Left lung (tissue), 10 donors: ENCODE measurements around the gene RNLS. TPM values are rescaled to one million over a fixed set of nuclear protein-coding genes. Genes with fewer than 3 reads are reported as not detected.

Experiments used
- ATAC-seq: fragments of 200-7000 bp; cut with Tn5 transposase; one replicate; pipeline ENCODE4 v1.9.1; 2020; ENCODE audit warnings: moderate library complexity
- DNase-seq, 4 donors: peaks; one replicate each; pipeline ENCODE4 v3.0.0-alpha.2; 2013 to 2020
- H3K27ac ChIP-seq, 2 donors: fragments of 200-600 bp; sonication (generic) in 1 of 2; one replicate each; pipeline versions ENCODE4 v1.5.0 to v1.8.0; 2020 to 2021
- H3K27me3 ChIP-seq, 2 donors: fragments of 200-600 bp; sonication (generic) in 1 of 2; one replicate each; pipeline versions ENCODE4 v1.5.0 to v1.8.0; 2020 to 2021
- H3K36me3 ChIP-seq, 2 donors: fragments of 200-600 bp; sonication (generic) in 1 of 2; one replicate each; pipeline versions ENCODE4 v1.5.0 to v1.8.0; 2020 to 2021
- H3K4me1 ChIP-seq, 2 donors: fragments of 200-600 bp; one replicate each; pipeline ENCODE4 v1.8.0; 2021
- H3K4me3 ChIP-seq, 2 donors: fragments of 200-600 bp; sonication (generic) in 1 of 2; one replicate each; pipeline versions ENCODE4 v1.5.0 to v1.8.0; 2020 to 2021; ENCODE audit warnings: mild to moderate bottlenecking in 1 of 2
- H3K9me3 ChIP-seq, 2 donors: fragments of 200-600 bp; sonication (generic) in 1 of 2; one replicate each; pipeline versions ENCODE4 v1.5.0 to v1.8.0; 2020 to 2021
- intact Hi-C, 2 donors: fragments of 100-400 bp; cut with DNase I; formaldehyde crosslinking; loops; one replicate each; pipeline versions ENCODE4 v1.11.2 to v1.14.2; 2022
- polyA plus RNA-seq, 6 donors: library from polyadenylated mRNA; unstranded; fragments of 120-200 nt; gene quantifications; one replicate each; pipeline ENCODE4 v1.2.1, GENCODE V29; 2013; ENCODE audit not compliant: insufficient read length in 6 of 6
- total RNA-seq, 2 donors: library from RNA; stranded (reverse); fragmentation: NEBNext Ultra II Directional; extraction: Animal tissue kit (Norgen Biotek cat#: 25700); gene quantifications; one replicate each; pipeline ENCODE4 v1.2.1, GENCODE V29; 2021
- TF ChIP-seq, protein P1 (sequence below), 2 donors: fragments of 200-600 bp; sonication (generic) in 1 of 2; IDR thresholded peaks; one replicate each; pipeline versions ENCODE4 v1.5.0 to v1.8.0; 2021; ENCODE audit warnings: antibody characterized with exemption in 2 of 2
- donor health status: DM: no; HTN: yes; CAD: no.
- donor health status: DM: no; HTN: no; CAD: no.

Gene RNLS
- total and polyA plus RNA-seq, 8 donors = 4.1 to 8.8 (median 5.2) TPM

DNA sequence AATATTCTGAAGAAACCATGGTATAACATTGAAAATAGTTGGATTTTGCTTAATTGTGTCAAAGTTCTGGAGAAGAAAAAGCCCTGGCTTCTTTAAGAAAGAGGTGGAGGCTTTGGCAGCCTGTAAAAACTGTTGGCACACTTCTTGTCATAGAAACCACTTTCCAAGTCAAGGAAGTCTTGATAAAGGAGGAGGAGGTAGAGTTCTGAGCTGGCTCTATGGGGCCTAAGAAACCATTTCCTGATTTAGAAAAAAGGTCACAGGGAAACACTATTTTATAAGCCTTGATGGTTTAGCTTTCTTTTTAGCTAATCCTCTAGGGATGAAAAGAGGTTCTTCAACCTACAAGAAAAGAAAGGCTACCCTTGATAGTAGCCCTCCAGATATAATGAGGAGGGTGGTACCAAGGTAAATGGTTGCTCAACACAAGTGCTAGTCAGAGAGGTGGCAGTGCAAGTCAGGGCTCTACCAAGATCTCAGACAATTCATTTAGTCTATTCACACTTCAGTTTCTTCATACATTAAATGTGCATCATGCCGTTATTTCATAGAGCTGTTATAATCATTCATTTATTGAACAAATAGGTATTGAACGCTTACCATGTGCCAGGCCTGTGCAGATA, 346.9 kb downstream of the RNLS start:
- ATAC-seq (peak; percentile 80), DNase-seq (peak in 1 of 4 donors; percentile 30)
- Histone ChIP-seq H3K4me3 (no peak overlapping the region), H3K9me3 (no peaks in the 10 kb centered on the region), H3K27me3 (no peaks in the 10 kb centered on the region), H3K4me1 (peaks cover 0 to 7% of the 10 kb centered on the region in 2 donors), H3K36me3 (no peaks in the 10 kb centered on the region), H3K27ac (peak overlapping the region in 1 of 2 donors; percentile 6)
- intact Hi-C loops = no loop called here
- TF ChIP-seq, protein P1, sequence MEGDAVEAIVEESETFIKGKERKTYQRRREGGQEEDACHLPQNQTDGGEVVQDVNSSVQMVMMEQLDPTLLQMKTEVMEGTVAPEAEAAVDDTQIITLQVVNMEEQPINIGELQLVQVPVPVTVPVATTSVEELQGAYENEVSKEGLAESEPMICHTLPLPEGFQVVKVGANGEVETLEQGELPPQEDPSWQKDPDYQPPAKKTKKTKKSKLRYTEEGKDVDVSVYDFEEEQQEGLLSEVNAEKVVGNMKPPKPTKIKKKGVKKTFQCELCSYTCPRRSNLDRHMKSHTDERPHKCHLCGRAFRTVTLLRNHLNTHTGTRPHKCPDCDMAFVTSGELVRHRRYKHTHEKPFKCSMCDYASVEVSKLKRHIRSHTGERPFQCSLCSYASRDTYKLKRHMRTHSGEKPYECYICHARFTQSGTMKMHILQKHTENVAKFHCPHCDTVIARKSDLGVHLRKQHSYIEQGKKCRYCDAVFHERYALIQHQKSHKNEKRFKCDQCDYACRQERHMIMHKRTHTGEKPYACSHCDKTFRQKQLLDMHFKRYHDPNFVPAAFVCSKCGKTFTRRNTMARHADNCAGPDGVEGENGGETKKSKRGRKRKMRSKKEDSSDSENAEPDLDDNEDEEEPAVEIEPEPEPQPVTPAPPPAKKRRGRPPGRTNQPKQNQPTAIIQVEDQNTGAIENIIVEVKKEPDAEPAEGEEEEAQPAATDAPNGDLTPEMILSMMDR (IDR thresholded peaks at IDR 0.05) = no peak

DNA sequence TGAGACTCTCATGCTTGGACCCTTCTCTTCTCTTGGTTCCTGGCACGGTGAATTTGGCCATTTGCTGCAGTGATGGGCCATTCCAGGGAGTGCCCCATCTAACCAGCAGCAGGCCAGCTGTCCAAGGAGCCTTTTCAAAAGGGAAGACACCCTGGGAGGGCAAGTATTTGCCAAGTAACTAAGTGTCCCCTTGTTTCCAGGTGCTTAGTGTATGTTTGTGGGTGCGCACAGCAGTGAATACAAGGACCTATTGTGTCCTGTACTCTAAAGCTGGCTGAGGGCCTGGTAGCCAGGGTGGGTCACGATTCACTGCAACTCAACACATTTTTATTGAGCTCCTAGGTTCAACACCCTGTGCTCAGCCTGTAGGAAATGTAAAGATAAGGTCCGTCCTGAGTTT, 348.8 kb downstream of the RNLS start:
- Histone ChIP-seq H3K4me3 (no peak overlapping the region), H3K36me3 (no peaks in the 10 kb centered on the region), H3K27me3 (no peaks in the 10 kb centered on the region), H3K9me3 (no peaks in the 10 kb centered on the region), H3K27ac (no peak overlapping the region), H3K4me1 (peaks cover 0 to 7% of the 10 kb centered on the region in 2 donors)
- intact Hi-C loops = no loop called here
- ATAC-seq (no peak), DNase-seq (no peak)
- TF ChIP-seq, protein P1 (IDR thresholded peaks at IDR 0.05) = no peak

DNA sequence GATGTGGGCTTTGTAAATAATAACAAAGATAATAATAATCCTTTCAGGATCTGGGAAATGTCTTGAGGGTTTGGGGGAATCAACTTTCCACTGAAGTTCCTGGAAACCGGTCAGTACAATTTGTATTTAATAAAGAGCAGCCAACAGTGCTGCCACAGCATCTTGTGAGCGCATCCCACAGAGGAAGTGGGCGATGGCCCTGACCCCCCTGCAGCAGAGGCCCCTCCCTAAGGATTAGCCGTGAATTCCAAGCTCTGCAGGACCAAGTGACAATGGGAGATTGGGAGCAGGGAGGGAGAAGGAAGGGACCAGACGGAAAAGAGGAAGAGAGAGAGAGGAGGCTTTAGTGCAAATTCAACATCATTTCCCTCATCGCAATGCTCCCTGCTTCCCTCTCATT, 349.2 kb downstream of the RNLS start:
- no peak for ATAC-seq

DNA sequence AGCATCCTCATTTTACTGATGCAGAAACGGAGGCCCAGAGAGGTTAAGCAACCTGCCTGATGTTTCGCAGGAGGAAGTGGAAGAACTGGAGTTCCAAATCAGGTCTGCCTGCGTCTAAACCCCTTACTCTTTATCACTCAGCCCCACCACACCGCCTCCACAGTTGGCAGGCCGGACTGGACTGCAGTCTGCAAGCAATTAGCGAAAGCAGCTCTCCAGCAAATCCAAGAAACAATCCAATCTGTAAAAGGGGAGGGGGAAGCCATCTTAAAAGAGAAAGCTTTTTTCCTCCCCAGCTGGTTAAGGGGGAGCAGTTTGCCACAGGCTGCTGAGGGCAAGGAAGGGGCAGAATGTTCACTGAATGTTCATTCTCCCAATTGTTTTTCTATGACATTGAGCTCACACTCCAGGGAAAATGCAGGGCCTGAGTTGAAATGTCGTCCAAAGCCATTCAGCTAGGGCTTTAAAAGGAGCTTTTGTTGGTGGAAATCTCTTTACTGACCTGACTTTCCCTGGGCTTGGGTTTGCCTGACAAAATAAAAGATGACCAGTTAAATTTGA, 350.1 kb downstream of the RNLS start:
- Histone ChIP-seq H3K9me3 (no peaks in the 10 kb centered on the region), H3K4me1 (peaks cover 0 to 7% of the 10 kb centered on the region in 2 donors), H3K4me3 (no peak overlapping the region), H3K27ac (no peak overlapping the region), H3K36me3 (no peaks in the 10 kb centered on the region), H3K27me3 (no peaks in the 10 kb centered on the region)
- ATAC-seq (no peak), DNase-seq (no peak)
- TF ChIP-seq, protein P1 (IDR thresholded peaks at IDR 0.05) = no peak
- intact Hi-C loops = no loop called here

More for the DNA sequence above, 349.2 kb downstream of the RNLS start:
- no peaks in the 10 kb centered on the region for H3K36me3 ChIP-seq
- H3K27ac ChIP-seq = no peak overlapping the region
- H3K9me3 ChIP-seq = no peaks in the 10 kb centered on the region
- no peak for DNase-seq
- H3K4me3 ChIP-seq = no peak overlapping the region
- intact Hi-C loops = no loop called here
- no peaks in the 10 kb centered on the region for H3K27me3 ChIP-seq
- H3K4me1 ChIP-seq = peaks cover 0 to 7% of the 10 kb centered on the region in 2 donors
- TF ChIP-seq, protein P1 (IDR thresholded peaks at IDR 0.05) = no peak

DNA sequence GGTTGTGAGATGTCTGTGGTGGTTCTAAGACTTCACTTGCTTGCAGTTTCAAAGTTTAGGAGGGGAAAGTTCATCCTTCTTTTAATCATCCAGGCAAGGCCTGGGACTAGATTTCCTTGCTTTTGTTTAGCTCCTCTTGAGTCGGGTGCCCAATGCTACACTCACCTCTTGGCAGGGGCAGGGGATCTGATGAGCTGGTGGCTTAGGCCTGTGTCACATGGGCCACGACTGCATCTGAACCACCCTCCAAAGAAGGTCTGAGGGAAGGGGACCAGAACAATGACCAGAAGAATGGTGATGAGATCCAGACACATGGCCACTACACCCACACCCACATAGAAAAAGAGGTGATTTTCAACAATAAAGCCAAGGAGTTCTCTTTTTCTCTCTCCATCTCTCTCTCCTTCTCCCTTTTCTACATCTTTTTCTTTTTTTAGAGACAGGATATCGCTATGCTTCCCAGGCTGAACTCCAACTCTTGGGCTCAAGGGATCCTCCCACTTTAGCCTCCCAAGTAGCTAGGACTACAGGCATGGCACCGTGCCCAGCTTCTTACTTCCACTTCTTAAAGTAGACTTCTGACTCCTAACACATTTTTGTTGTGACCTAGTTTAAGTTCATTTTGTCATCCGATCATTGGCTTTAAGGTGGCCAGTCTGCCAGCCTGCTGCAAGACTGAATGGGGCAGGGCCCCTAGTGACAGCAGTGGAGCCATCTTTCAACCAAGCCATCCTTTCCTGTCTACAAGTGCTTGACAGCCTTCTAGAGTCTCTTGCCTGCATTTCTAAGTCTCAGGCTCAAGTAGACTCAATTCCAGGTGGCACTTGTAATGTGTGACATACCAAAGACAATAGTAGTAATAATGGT, 350.9 kb downstream of the RNLS start:
- TF ChIP-seq, protein P1 (IDR thresholded peaks at IDR 0.05) = no peak
- intact Hi-C loops = no loop called here
- Histone ChIP-seq H3K9me3 (no peaks in the 10 kb centered on the region), H3K36me3 (no peaks in the 10 kb centered on the region), H3K27ac (no peak overlapping the region), H3K4me1 (peaks cover 0 to 7% of the 10 kb centered on the region in 2 donors), H3K4me3 (no peak overlapping the region), H3K27me3 (no peaks in the 10 kb centered on the region)
- peak; percentile 55 for ATAC-seq
- DNase-seq = peak in 1 of 4 donors; percentile 71
